Measurements from ENCODE around the gene BAG3.

The BAG3 gene

GRCh38 chr10:119680650-119681081 lies 29.5 kb downstream of the BAG3 start:
- no peak for DNase-seq (ENCODE audit: low read depth)
- TF ChIP-seq CTCF (conservative IDR thresholded peaks at IDR 0.05; ENCODE audit: low read depth, low read length), result no peak
- no peak overlapping the region for H3K4me3 ChIP-seq (ENCODE audit: low read depth, low read length)

- peak overlapping the region; percentile 50 for H3K4me3 ChIP-seq (ENCODE audit: low read depth, low read length)
- peak; percentile 92 for DNase-seq (ENCODE audit: low read depth)
- peak; percentile 93 for TF ChIP-seq CTCF (conservative IDR thresholded peaks at IDR 0.05; ENCODE audit: low read depth, low read length)
Observed at GRCh38 chr10:119686465-119687191, 35.4 kb downstream of the BAG3 start.

- peak overlapping the region; percentile 50 for H3K4me3 ChIP-seq (ENCODE audit: low read depth, low read length)
- peak; percentile 61 for DNase-seq (ENCODE audit: low read depth)
- peak; percentile 1 for TF ChIP-seq CTCF (conservative IDR thresholded peaks at IDR 0.05; ENCODE audit: low read depth, low read length)
Observed at GRCh38 chr10:119687192-119688032, 36.2 kb downstream of the BAG3 start.

GRCh38 chr10:119688033-119688508 lies 36.9 kb downstream of the BAG3 start:
- TF ChIP-seq CTCF (conservative IDR thresholded peaks at IDR 0.05; ENCODE audit: low read depth, low read length), result no peak
- no peak overlapping the region for H3K4me3 ChIP-seq (ENCODE audit: low read depth, low read length)
- DNase-seq (ENCODE audit: low read depth), result no peak

- H3K4me3 ChIP-seq (ENCODE audit: low read depth, low read length), result no peak overlapping the region
- no peak for DNase-seq (ENCODE audit: low read depth)
- no peak for TF ChIP-seq CTCF (conservative IDR thresholded peaks at IDR 0.05; ENCODE audit: low read depth, low read length)
Observed at GRCh38 chr10:119689016-119689580, 37.9 kb downstream of the BAG3 start.

- TF ChIP-seq CTCF (conservative IDR thresholded peaks at IDR 0.05; ENCODE audit: low read depth, low read length), result no peak
- H3K4me3 ChIP-seq (ENCODE audit: low read depth, low read length), result no peak overlapping the region
- DNase-seq (ENCODE audit: low read depth), result no peak
Observed at GRCh38 chr10:119691726-119692125, 40.5 kb downstream of the BAG3 start.
